ENCODE data around the gene BACE2.

The BACE2 gene

DNA sequence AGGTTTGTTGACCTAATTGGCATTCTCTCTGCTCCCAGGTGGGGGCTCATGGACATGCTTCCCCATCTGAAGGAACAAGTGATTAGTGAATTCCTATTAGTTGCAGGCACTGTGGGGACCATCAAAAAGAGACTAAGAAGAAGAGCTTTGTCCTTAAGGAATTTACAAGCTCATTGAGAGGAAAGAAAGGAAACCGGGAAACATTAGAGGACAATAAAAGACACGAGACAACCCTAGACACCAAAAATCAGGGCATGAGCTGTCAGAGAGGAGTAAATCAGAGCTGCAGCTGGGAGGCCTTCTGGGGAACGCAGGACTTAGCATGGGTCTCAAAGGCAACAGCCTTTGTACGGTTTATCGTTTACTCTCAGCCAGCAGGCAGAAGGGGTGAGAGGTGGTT, 45.1 kb downstream of the BACE2 start:
- CTCF ChIA-PET = no interaction called here
- POLR2A ChIA-PET (ENCODE audit: low non-redundant PET) = no interaction called here
- no peak overlapping the region for H3K27ac ChIP-seq
- TF ChIP-seq, protein P1, sequence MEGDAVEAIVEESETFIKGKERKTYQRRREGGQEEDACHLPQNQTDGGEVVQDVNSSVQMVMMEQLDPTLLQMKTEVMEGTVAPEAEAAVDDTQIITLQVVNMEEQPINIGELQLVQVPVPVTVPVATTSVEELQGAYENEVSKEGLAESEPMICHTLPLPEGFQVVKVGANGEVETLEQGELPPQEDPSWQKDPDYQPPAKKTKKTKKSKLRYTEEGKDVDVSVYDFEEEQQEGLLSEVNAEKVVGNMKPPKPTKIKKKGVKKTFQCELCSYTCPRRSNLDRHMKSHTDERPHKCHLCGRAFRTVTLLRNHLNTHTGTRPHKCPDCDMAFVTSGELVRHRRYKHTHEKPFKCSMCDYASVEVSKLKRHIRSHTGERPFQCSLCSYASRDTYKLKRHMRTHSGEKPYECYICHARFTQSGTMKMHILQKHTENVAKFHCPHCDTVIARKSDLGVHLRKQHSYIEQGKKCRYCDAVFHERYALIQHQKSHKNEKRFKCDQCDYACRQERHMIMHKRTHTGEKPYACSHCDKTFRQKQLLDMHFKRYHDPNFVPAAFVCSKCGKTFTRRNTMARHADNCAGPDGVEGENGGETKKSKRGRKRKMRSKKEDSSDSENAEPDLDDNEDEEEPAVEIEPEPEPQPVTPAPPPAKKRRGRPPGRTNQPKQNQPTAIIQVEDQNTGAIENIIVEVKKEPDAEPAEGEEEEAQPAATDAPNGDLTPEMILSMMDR (conservative IDR thresholded peaks at IDR 0.05; ENCODE audit: low read depth) = no peak
- DNase-seq (ENCODE audit: low spot score) = no peak

DNA sequence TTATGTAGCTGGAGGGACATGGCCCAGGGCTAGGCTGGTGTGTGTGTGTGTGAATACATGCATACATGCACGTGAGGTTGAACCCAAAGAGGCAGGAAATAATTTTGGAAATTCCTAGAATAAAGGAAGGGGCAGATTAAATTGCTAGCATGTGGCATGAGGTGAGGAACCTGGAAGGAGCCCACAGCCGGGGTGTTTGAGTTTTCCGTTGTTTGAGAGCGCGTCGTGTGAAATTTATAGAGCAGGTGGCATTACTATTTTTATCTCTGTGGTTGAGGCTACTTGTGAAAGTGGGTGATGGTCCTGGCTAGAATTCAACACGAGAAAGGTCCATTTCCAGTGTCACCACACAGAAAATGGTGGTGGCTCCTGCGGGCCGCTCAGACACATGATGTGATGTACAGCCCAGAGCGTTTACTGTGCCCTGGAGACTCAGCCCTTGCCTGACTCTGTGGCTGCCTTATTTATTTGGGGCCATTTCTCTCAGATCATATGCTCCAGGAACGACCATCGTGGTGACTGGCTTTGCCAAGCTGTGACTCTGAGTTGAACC, 48.0 kb downstream of the BACE2 start:
- DNase-seq (ENCODE audit: low spot score) = no peak

GRCh38 chr21:41216486-41216885, 48.5 kb downstream of the BACE2 start:
- no peak for DNase-seq (ENCODE audit: low spot score)
- TF ChIP-seq, protein P1 (conservative IDR thresholded peaks at IDR 0.05; ENCODE audit: low read depth) = no peak
- ChIA-PET CTCF (no interaction called here), POLR2A (ENCODE audit: low non-redundant PET) (no interaction called here)
- H3K27ac ChIP-seq = no peak overlapping the region

More for the DNA sequence above, 48.0 kb downstream of the BACE2 start:
- CTCF ChIA-PET = no interaction called here
- POLR2A ChIA-PET (ENCODE audit: low non-redundant PET) = no interaction called here
- no peak overlapping the region for H3K27ac ChIP-seq
- TF ChIP-seq, protein P1 (conservative IDR thresholded peaks at IDR 0.05; ENCODE audit: low read depth) = no peak

DNA sequence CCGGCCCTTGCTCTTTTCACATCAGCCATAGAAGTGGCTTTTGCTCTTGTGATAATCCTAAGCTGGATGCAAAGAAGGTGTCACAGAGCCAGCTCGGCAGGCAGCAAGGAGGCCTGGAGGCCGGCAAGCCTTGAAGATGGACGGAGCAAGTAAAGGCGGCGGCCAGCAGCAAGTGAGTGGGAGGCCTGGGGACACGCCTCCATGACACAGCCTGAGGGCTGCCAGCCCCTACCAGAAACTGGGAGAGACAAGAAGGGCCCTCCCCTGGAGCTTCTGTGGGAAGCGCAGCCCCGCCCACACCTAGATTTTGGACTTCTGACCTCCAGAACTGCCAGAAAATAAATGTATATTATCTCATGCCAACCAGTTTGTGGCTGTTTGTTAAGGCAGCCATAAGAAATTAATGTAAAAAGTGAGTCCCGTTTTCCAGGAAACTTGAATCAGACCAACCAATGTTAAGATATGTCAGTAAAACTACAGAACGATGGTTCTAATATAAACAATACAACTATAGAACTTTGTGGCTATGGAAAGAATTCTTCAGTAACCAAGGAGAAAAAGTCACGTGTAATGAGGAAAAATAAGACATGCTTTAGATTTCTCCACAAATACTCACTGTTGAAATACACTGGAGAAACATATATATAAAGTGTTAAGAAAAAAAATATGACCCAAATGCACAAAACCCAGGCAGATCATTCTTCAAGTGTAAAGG, 49.9 kb downstream of the BACE2 start:
- TF ChIP-seq, protein P1 (conservative IDR thresholded peaks at IDR 0.05; ENCODE audit: low read depth) = no peak
- POLR2A ChIA-PET (ENCODE audit: low non-redundant PET) = no interaction called here
- H3K27ac ChIP-seq = no peak overlapping the region
- DNase-seq (ENCODE audit: low spot score) = no peak
- CTCF ChIA-PET = interaction anchor here (0.6 kb wide), 1 partner anchor 66 kb away, joined by 3 read pairs; no protein-coding TSS in a partner anchor

DNA sequence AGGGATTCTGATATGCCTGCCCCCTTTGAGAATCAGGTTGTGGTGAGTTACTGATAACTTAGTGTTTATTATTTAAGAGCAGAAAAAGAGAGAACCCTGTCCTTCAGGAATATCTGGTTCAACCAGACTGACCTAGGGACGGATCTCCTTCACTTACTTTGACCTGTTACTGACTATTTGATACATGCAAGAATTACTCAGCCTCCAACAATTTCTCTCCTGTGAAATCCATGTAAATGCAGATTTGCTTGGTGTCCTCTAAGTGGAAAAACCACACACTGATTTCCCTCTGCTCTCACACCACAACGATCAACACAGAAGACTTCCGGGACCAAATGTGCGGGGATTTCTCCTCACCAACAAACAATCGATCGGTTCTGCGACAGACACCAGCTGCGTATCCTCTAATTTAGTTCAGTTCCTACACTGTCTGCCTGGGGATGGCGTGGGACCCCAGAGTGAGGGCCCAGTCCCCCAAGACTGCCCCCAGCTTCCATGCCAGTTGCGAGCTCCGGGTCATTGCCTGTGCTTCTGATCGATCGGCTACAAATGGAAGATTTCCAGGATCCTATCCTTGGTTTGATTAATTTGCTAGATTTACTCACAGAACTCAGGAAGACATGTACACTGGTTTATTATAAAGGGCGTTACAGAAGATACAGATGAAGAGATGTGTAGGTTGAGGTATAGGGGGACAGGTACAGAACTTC, 51.7 kb downstream of the BACE2 start:
- TF ChIP-seq, protein P1 (conservative IDR thresholded peaks at IDR 0.05; ENCODE audit: low read depth) = no peak
- peak; percentile 36 for DNase-seq (ENCODE audit: low spot score)
- ChIA-PET POLR2A (ENCODE audit: low non-redundant PET) (no interaction called here), CTCF (no interaction called here)
- no peak overlapping the region for H3K27ac ChIP-seq

DNA sequence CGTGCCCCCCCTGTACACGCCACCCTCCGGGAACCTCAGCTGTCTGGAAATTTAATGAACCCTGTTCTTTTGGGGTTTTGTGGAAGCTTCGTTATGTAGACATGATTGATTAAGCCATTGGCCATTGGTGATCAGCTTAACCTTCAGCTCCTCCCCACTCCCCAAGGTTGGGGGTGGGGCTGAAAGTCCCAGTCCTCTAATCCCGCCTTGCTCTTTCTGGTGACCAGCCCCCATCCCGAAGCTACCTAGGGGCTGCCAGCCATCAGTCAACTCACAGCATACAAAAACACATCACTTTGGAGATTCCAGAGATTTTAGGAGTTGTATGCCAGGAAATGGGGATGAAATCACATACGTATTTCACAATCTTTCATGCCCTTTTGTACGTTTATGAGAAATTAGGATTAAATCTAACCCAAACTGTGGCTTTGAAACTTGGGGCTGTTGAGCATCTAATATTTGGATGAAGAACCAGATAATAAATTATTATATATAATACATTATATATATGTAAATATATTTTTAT, 52.3 kb downstream of the BACE2 start:
- no peak overlapping the region for H3K27ac ChIP-seq
- TF ChIP-seq, protein P1 (conservative IDR thresholded peaks at IDR 0.05; ENCODE audit: low read depth) = no peak
- ChIA-PET CTCF (no interaction called here), POLR2A (ENCODE audit: low non-redundant PET) (no interaction called here)
- DNase-seq (ENCODE audit: low spot score) = no peak

All from RWPE1 (cell line).